Type B pancreatic cell (in vitro differentiated cells): ENCODE data around the gene CAPN5. TPM values are rescaled to one million over a fixed set of nuclear protein-coding genes. Genes with fewer than 3 reads are reported as not detected.

Experiments used
- DNase-seq: peaks from one replicate; pipeline ENCODE4 v3.0.0; 2021; ENCODE audit warnings: mixed read lengths; ENCODE audit not compliant: unreplicated experiment; ENCODE audit errors: extremely low spot score
- H3K27ac Mint-ChIP-seq: 2 replicates; pipeline ENCODE4 v1.8.0; 2021; ENCODE audit warnings: mild to moderate bottlenecking, mixed read lengths
- H3K27me3 Mint-ChIP-seq: 2 replicates; pipeline ENCODE4 v1.8.0; 2021; ENCODE audit warnings: mixed read lengths
- H3K36me3 Mint-ChIP-seq: 2 replicates; pipeline ENCODE4 v1.8.0; 2021; ENCODE audit warnings: mixed read lengths
- H3K4me1 Mint-ChIP-seq: one replicate; pipeline ENCODE4 v1.8.0; 2021; ENCODE audit warnings: mixed read lengths; ENCODE audit not compliant: unreplicated experiment
- H3K4me3 Mint-ChIP-seq: 2 replicates; pipeline ENCODE4 v1.8.0; 2021; ENCODE audit warnings: mild to moderate bottlenecking, mixed read lengths
- H3K9me3 Mint-ChIP-seq: 2 replicates; pipeline ENCODE4 v1.8.0; 2021; ENCODE audit warnings: mixed read lengths
- CTCF ChIP-seq: fragments of 200-600 bp; sonication (generic); conservative IDR thresholded peaks from 2 replicates; pipeline ENCODE4 v1.5.0; 2021; ENCODE audit warnings: antibody characterized with exemption, mild to moderate bottlenecking
- total RNA-seq: library from RNA; stranded (reverse); gene quantifications from 2 replicates; pipeline ENCODE4 v1.2.1, GENCODE V29; 2021; ENCODE audit warnings: low replicate concordance

The CAPN5 gene
- total RNA-seq, 1 donor from 2014 or later, result 18.8 TPM

- peaks cover 7% of the 10 kb centered on the region for H3K9me3 Mint-ChIP-seq
- no peak overlapping the region for H3K4me3 Mint-ChIP-seq
- H3K27ac Mint-ChIP-seq, result no peak overlapping the region
- TF ChIP-seq CTCF, result no peak
- H3K4me1 Mint-ChIP-seq, result peaks cover 27% of the 10 kb centered on the region
- no peaks in the 10 kb centered on the region for H3K36me3 Mint-ChIP-seq
- H3K27me3 Mint-ChIP-seq, result peaks cover 4% of the 10 kb centered on the region
- DNase-seq, result no peak
Observed at GRCh38 chr11:77075425-77075905, 8.7 kb downstream of the CAPN5 start.

GRCh38 chr11:77079666-77080065, 12.9 kb downstream of the CAPN5 start:
- Mint-ChIP-seq H3K4me3 (no peak overlapping the region), H3K27me3 (no peaks in the 10 kb centered on the region), H3K27ac (no peak overlapping the region), H3K36me3 (no peaks in the 10 kb centered on the region), H3K4me1 (peaks cover 6% of the 10 kb centered on the region), H3K9me3 (peaks cover 7% of the 10 kb centered on the region)
- no peak for DNase-seq
- TF ChIP-seq CTCF, result no peak

GRCh38 chr11:77080643-77081210, 14.0 kb downstream of the CAPN5 start:
- peaks cover 7% of the 10 kb centered on the region for H3K9me3 Mint-ChIP-seq
- DNase-seq, result no peak
- no peak overlapping the region for H3K27ac Mint-ChIP-seq
- H3K4me1 Mint-ChIP-seq, result peaks cover 6% of the 10 kb centered on the region
- H3K4me3 Mint-ChIP-seq, result no peak overlapping the region
- TF ChIP-seq CTCF, result no peak
- no peaks in the 10 kb centered on the region for H3K36me3 Mint-ChIP-seq
- H3K27me3 Mint-ChIP-seq, result no peaks in the 10 kb centered on the region

GRCh38 chr11:77081381-77081851, 14.6 kb downstream of the CAPN5 start:
- no peak overlapping the region for H3K4me3 Mint-ChIP-seq

GRCh38 chr11:77081976-77082836, 15.4 kb downstream of the CAPN5 start:
- TF ChIP-seq CTCF, result no peak
- no peak overlapping the region for H3K27ac Mint-ChIP-seq
- H3K4me3 Mint-ChIP-seq, result no peak overlapping the region
- H3K27me3 Mint-ChIP-seq, result no peaks in the 10 kb centered on the region
- peaks cover 7% of the 10 kb centered on the region for H3K9me3 Mint-ChIP-seq
- DNase-seq, result no peak
- H3K4me1 Mint-ChIP-seq, result peaks cover 6% of the 10 kb centered on the region
- no peaks in the 10 kb centered on the region for H3K36me3 Mint-ChIP-seq

More at GRCh38 chr11:77081381-77081851, 14.6 kb downstream of the CAPN5 start:
- H3K36me3 Mint-ChIP-seq, result no peaks in the 10 kb centered on the region
- H3K9me3 Mint-ChIP-seq, result peaks cover 7% of the 10 kb centered on the region
- no peak for TF ChIP-seq CTCF
- peaks cover 6% of the 10 kb centered on the region for H3K4me1 Mint-ChIP-seq
- no peaks in the 10 kb centered on the region for H3K27me3 Mint-ChIP-seq
- no peak overlapping the region for H3K27ac Mint-ChIP-seq
- no peak for DNase-seq
